ENCODE results near the gene NDUFA7. TPM values are rescaled to one million over a fixed set of nuclear protein-coding genes. Genes with fewer than 3 reads are reported as not detected.

Gene NDUFA7
- total and polyA plus RNA-seq, 2 of the 13 experiments (the other 11 are each of a cell fraction or from before 2014, with no cell fraction given), result 64.5 to 71.5 TPM

DNA sequence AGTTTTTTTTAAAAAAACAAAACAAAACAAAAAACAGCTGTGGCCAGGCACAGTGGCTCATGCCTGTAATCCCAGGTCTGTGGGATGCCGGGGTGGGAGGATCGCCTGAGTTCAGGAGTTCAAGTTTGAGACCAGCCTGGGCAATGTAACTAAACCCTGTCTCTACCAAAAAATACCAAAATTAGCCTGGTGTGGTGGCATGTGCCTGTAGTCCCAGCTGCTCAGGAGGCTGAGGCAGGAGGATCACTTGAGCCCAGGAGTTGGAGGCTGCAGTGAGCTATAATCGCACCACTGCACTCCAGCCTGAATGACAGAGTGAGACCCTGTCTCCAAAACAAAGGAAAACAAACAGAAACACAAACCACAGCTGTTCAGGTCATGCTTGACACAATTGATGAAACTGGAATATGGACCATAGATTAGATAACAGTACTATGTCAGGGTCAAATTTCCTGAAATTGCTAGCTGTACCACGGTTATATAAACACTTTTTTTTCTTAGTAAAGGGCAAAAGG lies 35.9 kb upstream of the NDUFA7 start (continued):
- TF ChIP-seq, protein P1, sequence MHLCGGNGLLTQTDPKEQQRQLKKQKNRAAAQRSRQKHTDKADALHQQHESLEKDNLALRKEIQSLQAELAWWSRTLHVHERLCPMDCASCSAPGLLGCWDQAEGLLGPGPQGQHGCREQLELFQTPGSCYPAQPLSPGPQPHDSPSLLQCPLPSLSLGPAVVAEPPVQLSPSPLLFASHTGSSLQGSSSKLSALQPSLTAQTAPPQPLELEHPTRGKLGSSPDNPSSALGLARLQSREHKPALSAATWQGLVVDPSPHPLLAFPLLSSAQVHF (CRISPR knock-in tag; IDR thresholded peaks at IDR 0.05), result 0 out of 2 replicates have a peak, but pooled peaks have one; percentile 59
- TF ChIP-seq ZNF652 (CRISPR knock-in tag; IDR thresholded peaks at IDR 0.05; ENCODE audit: borderline replicate concordance, low read depth) (no peak; the same call in 1 of the 2 replicates), SUZ12 (IDR thresholded peaks at IDR 0.05; ENCODE audit: low read depth, low read length) (no peak), ZNF10 (CRISPR knock-in tag; IDR thresholded peaks at IDR 0.05; ENCODE audit: borderline replicate concordance, low read depth) (no peak), ZNF850 (CRISPR knock-in tag; conservative IDR thresholded peaks at IDR 0.05) (no peak), CBX2 (IDR thresholded peaks at IDR 0.05; ENCODE audit: low read depth, low read length) (no peak), CBX2 (CRISPR knock-in tag; IDR thresholded peaks at IDR 0.05; ENCODE audit: low read depth) (no peak), ZFP1 (CRISPR knock-in tag; IDR thresholded peaks at IDR 0.05) (peak; percentile 84; the same call in 1 of the 2 replicates), SMARCC2 (IDR thresholded peaks at IDR 0.05) (no peak), ZBTB8A (CRISPR knock-in tag; IDR thresholded peaks at IDR 0.05; ENCODE audit: borderline replicate concordance, low read depth) (no peak), NCOA5 (CRISPR knock-in tag; IDR thresholded peaks at IDR 0.05) (no peak), KDM5A (IDR thresholded peaks at IDR 0.05; ENCODE audit: borderline replicate concordance, low read length) (no peak), AHR (CRISPR knock-in tag; IDR thresholded peaks at IDR 0.05) (no peak)
- TF ChIP-seq, protein P2, sequence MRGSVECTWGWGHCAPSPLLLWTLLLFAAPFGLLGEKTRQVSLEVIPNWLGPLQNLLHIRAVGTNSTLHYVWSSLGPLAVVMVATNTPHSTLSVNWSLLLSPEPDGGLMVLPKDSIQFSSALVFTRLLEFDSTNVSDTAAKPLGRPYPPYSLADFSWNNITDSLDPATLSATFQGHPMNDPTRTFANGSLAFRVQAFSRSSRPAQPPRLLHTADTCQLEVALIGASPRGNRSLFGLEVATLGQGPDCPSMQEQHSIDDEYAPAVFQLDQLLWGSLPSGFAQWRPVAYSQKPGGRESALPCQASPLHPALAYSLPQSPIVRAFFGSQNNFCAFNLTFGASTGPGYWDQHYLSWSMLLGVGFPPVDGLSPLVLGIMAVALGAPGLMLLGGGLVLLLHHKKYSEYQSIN (CRISPR knock-in tag; IDR thresholded peaks at IDR 0.05; ENCODE audit: borderline replicate concordance), result no peak
- TF ChIP-seq, protein P3, sequence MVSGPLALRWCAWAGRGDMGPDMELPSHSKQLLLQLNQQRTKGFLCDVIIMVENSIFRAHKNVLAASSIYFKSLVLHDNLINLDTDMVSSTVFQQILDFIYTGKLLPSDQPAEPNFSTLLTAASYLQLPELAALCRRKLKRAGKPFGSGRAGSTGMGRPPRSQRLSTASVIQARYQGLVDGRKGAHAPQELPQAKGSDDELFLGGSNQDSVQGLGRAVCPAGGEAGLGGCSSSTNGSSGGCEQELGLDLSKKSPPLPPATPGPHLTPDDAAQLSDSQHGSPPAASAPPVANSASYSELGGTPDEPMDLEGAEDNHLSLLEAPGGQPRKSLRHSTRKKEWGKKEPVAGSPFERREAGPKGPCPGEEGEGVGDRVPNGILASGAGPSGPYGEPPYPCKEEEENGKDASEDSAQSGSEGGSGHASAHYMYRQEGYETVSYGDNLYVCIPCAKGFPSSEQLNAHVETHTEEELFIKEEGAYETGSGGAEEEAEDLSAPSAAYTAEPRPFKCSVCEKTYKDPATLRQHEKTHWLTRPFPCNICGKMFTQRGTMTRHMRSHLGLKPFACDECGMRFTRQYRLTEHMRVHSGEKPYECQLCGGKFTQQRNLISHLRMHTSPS (CRISPR knock-in tag; IDR thresholded peaks at IDR 0.05; ENCODE audit: low read depth), result no peak; the same call in 1 of the 2 replicates
- TF ChIP-seq, protein P4, sequence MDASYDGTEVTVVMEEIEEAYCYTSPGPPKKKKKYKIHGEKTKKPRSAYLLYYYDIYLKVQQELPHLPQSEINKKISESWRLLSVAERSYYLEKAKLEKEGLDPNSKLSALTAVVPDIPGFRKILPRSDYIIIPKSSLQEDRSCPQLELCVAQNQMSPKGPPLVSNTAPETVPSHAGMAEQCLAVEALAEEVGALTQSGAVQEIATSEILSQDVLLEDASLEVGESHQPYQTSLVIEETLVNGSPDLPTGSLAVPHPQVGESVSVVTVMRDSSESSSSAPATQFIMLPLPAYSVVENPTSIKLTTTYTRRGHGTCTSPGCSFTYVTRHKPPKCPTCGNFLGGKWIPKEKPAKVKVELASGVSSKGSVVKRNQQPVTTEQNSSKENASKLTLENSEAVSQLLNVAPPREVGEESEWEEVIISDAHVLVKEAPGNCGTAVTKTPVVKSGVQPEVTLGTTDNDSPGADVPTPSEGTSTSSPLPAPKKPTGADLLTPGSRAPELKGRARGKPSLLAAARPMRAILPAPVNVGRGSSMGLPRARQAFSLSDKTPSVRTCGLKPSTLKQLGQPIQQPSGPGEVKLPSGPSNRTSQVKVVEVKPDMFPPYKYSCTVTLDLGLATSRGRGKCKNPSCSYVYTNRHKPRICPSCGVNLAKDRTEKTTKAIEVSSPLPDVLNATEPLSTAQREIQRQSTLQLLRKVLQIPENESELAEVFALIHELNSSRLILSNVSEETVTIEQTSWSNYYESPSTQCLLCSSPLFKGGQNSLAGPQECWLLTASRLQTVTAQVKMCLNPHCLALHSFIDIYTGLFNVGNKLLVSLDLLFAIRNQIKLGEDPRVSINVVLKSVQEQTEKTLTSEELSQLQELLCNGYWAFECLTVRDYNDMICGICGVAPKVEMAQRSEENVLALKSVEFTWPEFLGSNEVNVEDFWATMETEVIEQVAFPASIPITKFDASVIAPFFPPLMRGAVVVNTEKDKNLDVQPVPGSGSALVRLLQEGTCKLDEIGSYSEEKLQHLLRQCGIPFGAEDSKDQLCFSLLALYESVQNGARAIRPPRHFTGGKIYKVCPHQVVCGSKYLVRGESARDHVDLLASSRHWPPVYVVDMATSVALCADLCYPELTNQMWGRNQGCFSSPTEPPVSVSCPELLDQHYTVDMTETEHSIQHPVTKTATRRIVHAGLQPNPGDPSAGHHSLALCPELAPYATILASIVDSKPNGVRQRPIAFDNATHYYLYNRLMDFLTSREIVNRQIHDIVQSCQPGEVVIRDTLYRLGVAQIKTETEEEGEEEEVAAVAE (CRISPR knock-in tag; IDR thresholded peaks at IDR 0.05; ENCODE audit: borderline replicate concordance), result no peak

Data from HepG2 (cell line).